Measurements from ENCODE around the gene ARMC6.
"Not testable (repeated sequence)": the region's sequence is repeated elsewhere in the genome, so short reads cannot be mapped to it uniquely, and the experiment has no call there.

Gene ARMC6

GRCh38 chr19:19074196-19074882 is 40.9 kb downstream of the ARMC6 start:
- no peak for DNase-seq

- DNase-seq: no peak
These were observed 41.7 kb downstream of the ARMC6 start for GRCh38 chr19:19075126-19075525.

GRCh38 chr19:19076476-19076875 is 43.1 kb downstream of the ARMC6 start:
- no peak for DNase-seq

- no peak for DNase-seq
These were observed 43.7 kb downstream of the ARMC6 start for GRCh38 chr19:19077103-19077502.

GRCh38 chr19:19078801-19079200 is 45.4 kb downstream of the ARMC6 start:
- no peak for DNase-seq

GRCh38 chr19:19079571-19079970 is 46.2 kb downstream of the ARMC6 start:
- no peak for DNase-seq

- no peak for DNase-seq
These were observed 48.3 kb downstream of the ARMC6 start for GRCh38 chr19:19081642-19082151.

- no peak for DNase-seq
These were observed 50.2 kb downstream of the ARMC6 start for GRCh38 chr19:19083413-19084178.

GRCh38 chr19:19087676-19088075 is 54.3 kb downstream of the ARMC6 start:
- DNase-seq: no peak

GRCh38 chr19:19094513-19094912 is 61.1 kb downstream of the ARMC6 start:
- DNase-seq: no peak

- DNase-seq: no peak
These were observed 62.3 kb downstream of the ARMC6 start for GRCh38 chr19:19095691-19096090.

GRCh38 chr19:19096641-19097627 is 63.5 kb downstream of the ARMC6 start:
- DNase-seq: no peak

- DNase-seq: no peak
These were observed 64.8 kb downstream of the ARMC6 start for GRCh38 chr19:19098084-19098702.

GRCh38 chr19:19098703-19099632 is 65.6 kb downstream of the ARMC6 start:
- no peak for DNase-seq

- no peak for DNase-seq
These were observed 68.1 kb downstream of the ARMC6 start for GRCh38 chr19:19101540-19101939.

- not testable (repeated sequence) for DNase-seq
These were observed 69.2 kb downstream of the ARMC6 start for GRCh38 chr19:19102566-19102965.

- DNase-seq: no peak
These were observed 69.8 kb downstream of the ARMC6 start for GRCh38 chr19:19103167-19103566.

- DNase-seq: peak; percentile 84
These were observed 72.1 kb downstream of the ARMC6 start for GRCh38 chr19:19105365-19106055.

- DNase-seq: no peak
These were observed 72.7 kb downstream of the ARMC6 start for GRCh38 chr19:19106056-19106551.

- DNase-seq: not testable (repeated sequence)
These were observed 73.5 kb downstream of the ARMC6 start for GRCh38 chr19:19106938-19107337.

Measured in right kidney (tissue), 1 donor.